ENCODE results near the gene CREG1. TPM values are rescaled to one million over a fixed set of nuclear protein-coding genes. Genes with fewer than 3 reads are reported as not detected.

CREG1 gene
- total RNA-seq, 1 donor from 2014 or later = 51.2 TPM

- Mint-ChIP-seq H3K27ac (ENCODE audit: unreplicated experiment) (no peak overlapping the region), H3K36me3 (ENCODE audit: low read depth) (no peaks in the 10 kb centered on the region), H3K4me1 (ENCODE audit: low read depth) (no peaks in the 10 kb centered on the region), H3K27me3 (ENCODE audit: low read depth) (peaks cover 60% of the 10 kb centered on the region), H3K9me3 (ENCODE audit: low read depth) (no peaks in the 10 kb centered on the region), H3K4me3 (ENCODE audit: unreplicated experiment) (no peak overlapping the region)
- no peak for DNase-seq (ENCODE audit: low spot score)
- TF ChIP-seq CTCF (IDR thresholded peaks at IDR 0.05) = no peak
Measured at GRCh38 chr1:167499664-167500101, 53.9 kb downstream of the CREG1 start.

- TF ChIP-seq CTCF (IDR thresholded peaks at IDR 0.05) = no peak
- peaks cover 60% of the 10 kb centered on the region for H3K27me3 Mint-ChIP-seq (ENCODE audit: low read depth)
- H3K4me3 Mint-ChIP-seq (ENCODE audit: unreplicated experiment) = no peak overlapping the region
- no peaks in the 10 kb centered on the region for H3K9me3 Mint-ChIP-seq (ENCODE audit: low read depth)
- DNase-seq (ENCODE audit: low spot score) = no peak
- no peaks in the 10 kb centered on the region for H3K36me3 Mint-ChIP-seq (ENCODE audit: low read depth)
- no peaks in the 10 kb centered on the region for H3K4me1 Mint-ChIP-seq (ENCODE audit: low read depth)
- H3K27ac Mint-ChIP-seq (ENCODE audit: unreplicated experiment) = no peak overlapping the region
Measured at GRCh38 chr1:167499106-167499505, 54.5 kb downstream of the CREG1 start.

DNA sequence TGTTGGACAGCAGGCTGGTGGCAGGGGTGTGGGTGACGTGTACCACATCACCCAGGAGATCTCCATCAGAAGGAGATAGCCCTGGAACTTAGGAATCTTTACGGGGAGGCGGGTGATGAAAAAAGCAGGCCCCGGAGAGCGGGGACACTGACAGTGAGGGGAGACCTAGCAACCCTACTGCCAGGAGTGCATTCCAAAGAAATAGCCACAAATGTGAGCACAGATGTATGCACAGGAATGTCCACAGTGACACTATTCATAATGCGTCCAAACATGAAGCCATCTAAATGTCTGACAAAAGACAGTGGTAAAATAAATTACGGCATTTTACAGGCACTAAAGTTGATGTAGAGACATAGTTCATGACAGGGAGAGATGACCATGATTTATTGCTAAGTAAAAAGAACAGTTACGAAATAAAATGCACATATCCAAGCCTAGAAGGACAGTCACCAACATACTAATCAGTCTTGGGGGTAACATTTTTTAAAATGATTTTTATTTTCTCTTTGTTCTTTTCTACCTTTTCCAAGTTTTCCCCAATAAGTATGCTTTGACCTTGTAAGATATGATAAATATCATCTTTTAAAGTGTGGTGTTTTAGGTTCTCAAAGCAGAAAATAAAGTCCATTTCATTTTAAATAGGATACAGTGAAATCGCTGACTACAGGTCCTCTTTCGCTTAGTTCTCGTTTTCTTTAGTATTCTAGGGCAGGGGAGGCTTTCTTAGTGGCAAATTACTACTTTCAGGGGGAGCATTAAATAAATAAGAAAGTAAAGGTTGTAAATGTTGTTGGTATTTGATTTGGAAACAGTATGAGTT, 56.6 kb downstream of the CREG1 start:
- DNase-seq (ENCODE audit: low spot score) = no peak
- Mint-ChIP-seq H3K36me3 (ENCODE audit: low read depth) (no peaks in the 10 kb centered on the region), H3K27me3 (ENCODE audit: low read depth) (peaks cover 50% of the 10 kb centered on the region), H3K4me1 (ENCODE audit: low read depth) (no peaks in the 10 kb centered on the region), H3K9me3 (ENCODE audit: low read depth) (no peaks in the 10 kb centered on the region), H3K27ac (ENCODE audit: unreplicated experiment) (no peak overlapping the region), H3K4me3 (ENCODE audit: unreplicated experiment) (no peak overlapping the region)
- TF ChIP-seq CTCF (IDR thresholded peaks at IDR 0.05) = no peak

- no peak for TF ChIP-seq CTCF (IDR thresholded peaks at IDR 0.05)
- H3K27me3 Mint-ChIP-seq (ENCODE audit: low read depth) = peaks cover 43% of the 10 kb centered on the region
Measured at GRCh38 chr1:167493372-167493771, 60.2 kb downstream of the CREG1 start.

DNA sequence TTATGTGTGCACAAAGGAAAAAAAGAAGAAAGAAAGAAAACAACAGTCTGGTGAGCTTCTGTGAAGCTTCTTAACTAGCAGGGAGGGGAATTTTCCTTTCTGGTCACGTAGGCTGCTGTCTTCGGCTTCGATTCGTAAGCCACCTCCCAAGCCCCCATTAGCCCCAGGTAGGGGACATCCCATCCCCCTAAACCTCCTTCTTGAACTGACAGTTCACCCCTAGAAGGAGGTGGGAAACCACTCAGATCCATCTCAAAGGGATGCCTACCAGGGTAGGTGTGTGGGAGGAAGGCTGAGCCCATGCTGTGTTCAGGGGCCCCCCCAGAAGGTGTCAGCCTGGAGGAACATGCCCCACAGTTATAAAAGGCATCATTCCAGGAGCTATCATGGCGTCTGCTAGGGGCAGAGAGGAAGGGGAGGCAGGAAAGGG, 61.1 kb downstream of the CREG1 start:
- no peak overlapping the region for H3K27ac Mint-ChIP-seq (ENCODE audit: unreplicated experiment)
- H3K9me3 Mint-ChIP-seq (ENCODE audit: low read depth) = no peaks in the 10 kb centered on the region
- no peak for DNase-seq (ENCODE audit: low spot score)
- H3K4me3 Mint-ChIP-seq (ENCODE audit: unreplicated experiment) = no peak overlapping the region
- no peaks in the 10 kb centered on the region for H3K4me1 Mint-ChIP-seq (ENCODE audit: low read depth)
- no peaks in the 10 kb centered on the region for H3K36me3 Mint-ChIP-seq (ENCODE audit: low read depth)
- no peak for TF ChIP-seq CTCF (IDR thresholded peaks at IDR 0.05)
- peaks cover 39% of the 10 kb centered on the region for H3K27me3 Mint-ChIP-seq (ENCODE audit: low read depth)

More at GRCh38 chr1:167493372-167493771, 60.2 kb downstream of the CREG1 start:
- Mint-ChIP-seq H3K27ac (ENCODE audit: unreplicated experiment) (no peak overlapping the region), H3K4me1 (ENCODE audit: low read depth) (no peaks in the 10 kb centered on the region), H3K36me3 (ENCODE audit: low read depth) (no peaks in the 10 kb centered on the region), H3K9me3 (ENCODE audit: low read depth) (no peaks in the 10 kb centered on the region), H3K4me3 (ENCODE audit: unreplicated experiment) (no peak overlapping the region)
- no peak for DNase-seq (ENCODE audit: low spot score)
